ENCODE results near the gene FLOT2.

GRCh38 chr17:28881533-28882056, 15.9 kb downstream of the FLOT2 start:
- TF ChIP-seq GATA3 (IDR thresholded peaks at IDR 0.05; ENCODE audit: borderline replicate concordance) (no peak), REST (IDR thresholded peaks at IDR 0.05) (no peak), CTCF (IDR thresholded peaks at IDR 0.05) (no peak), NR3C1 (IDR thresholded peaks at IDR 0.05) (no peak), ZC3H11A (IDR thresholded peaks at IDR 0.05) (no peak), RAD21 (conservative IDR thresholded peaks at IDR 0.05 in 1 of 2, IDR thresholded peaks at IDR 0.05 in 1 of 2) (no peak), MAX (IDR thresholded peaks at IDR 0.05) (no peak), CEBPB (IDR thresholded peaks at IDR 0.05) (no peak), RFX5 (IDR thresholded peaks at IDR 0.05) (no peak), CHD4 (IDR thresholded peaks at IDR 0.05; ENCODE audit: borderline replicate concordance) (no peak), HDAC2 (IDR thresholded peaks at IDR 0.05) (no peak), HOXA7 (CRISPR knock-in tag; IDR thresholded peaks at IDR 0.05) (no peak), HMGXB4 (CRISPR knock-in tag; IDR thresholded peaks at IDR 0.05; ENCODE audit: borderline replicate concordance) (no peak)

All from A549 (cell line).